ENCODE measurements around the gene PLD3.

Gene PLD3

GRCh38 chr19:40339018-40339728, 9.3 kb upstream of the PLD3 start:
- H3K36me3 ChIP-seq (replicated peaks), result peaks cover 17% of the 10 kb centered on the region
- no peaks in the 10 kb centered on the region for H3K27me3 ChIP-seq (replicated peaks)
- TF ChIP-seq CTCF (IDR thresholded peaks at IDR 0.05; ENCODE audit: low read depth, low read length, missing control alignments), result no peak
- in situ Hi-C loops (cut with HindIII; ENCODE audit: low pct_ligation_motif_present, low sequenced_read_pairs), result no loop called here
- no peak for DNase-seq
- H3K27ac ChIP-seq, result no peak overlapping the region
- no peak overlapping the region for H3K4me3 ChIP-seq (ENCODE audit: low read depth, low read length)

GRCh38 chr19:40341601-40342482, 6.7 kb upstream of the PLD3 start:
- H3K4me3 ChIP-seq (ENCODE audit: low read depth, low read length), result no peak overlapping the region
- H3K27ac ChIP-seq, result no peak overlapping the region
- peaks cover 8% of the 10 kb centered on the region for H3K36me3 ChIP-seq (replicated peaks)
- no peak for DNase-seq
- no peak for TF ChIP-seq CTCF (IDR thresholded peaks at IDR 0.05; ENCODE audit: low read depth, low read length, missing control alignments)
- in situ Hi-C loops (cut with HindIII; ENCODE audit: low pct_ligation_motif_present, low sequenced_read_pairs), result no loop called here
- H3K27me3 ChIP-seq (replicated peaks), result no peaks in the 10 kb centered on the region

GRCh38 chr19:40342644-40343311, 5.7 kb upstream of the PLD3 start:
- H3K36me3 ChIP-seq (replicated peaks), result peaks cover 8% of the 10 kb centered on the region
- no peak overlapping the region for H3K27ac ChIP-seq
- in situ Hi-C loops (cut with HindIII; ENCODE audit: low pct_ligation_motif_present, low sequenced_read_pairs), result no loop called here
- H3K27me3 ChIP-seq (replicated peaks), result no peaks in the 10 kb centered on the region
- TF ChIP-seq CTCF (IDR thresholded peaks at IDR 0.05; ENCODE audit: low read depth, low read length, missing control alignments), result no peak
- H3K4me3 ChIP-seq (ENCODE audit: low read depth, low read length), result no peak overlapping the region
- DNase-seq, result no peak

- in situ Hi-C loops (cut with HindIII; ENCODE audit: low pct_ligation_motif_present, low sequenced_read_pairs), result no loop called here
- H3K27ac ChIP-seq, result no peak overlapping the region
Observed at GRCh38 chr19:40344422-40344821, 4.1 kb upstream of the PLD3 start.

GRCh38 chr19:40348961-40349507, 539 bp downstream of the PLD3 start:
- H3K27ac ChIP-seq, result peak overlapping the region; percentile 56
- H3K36me3 ChIP-seq (replicated peaks), result no peaks in the 10 kb centered on the region
- TF ChIP-seq CTCF (IDR thresholded peaks at IDR 0.05; ENCODE audit: low read depth, low read length, missing control alignments), result no peak
- in situ Hi-C loops (cut with HindIII; ENCODE audit: low pct_ligation_motif_present, low sequenced_read_pairs), result no loop called here
- peak overlapping the region; percentile 74 for H3K4me3 ChIP-seq (ENCODE audit: low read depth, low read length)
- no peaks in the 10 kb centered on the region for H3K27me3 ChIP-seq (replicated peaks)
- peak; percentile 25 for DNase-seq

More at GRCh38 chr19:40344422-40344821, 4.1 kb upstream of the PLD3 start:
- H3K27me3 ChIP-seq (replicated peaks), result no peaks in the 10 kb centered on the region
- TF ChIP-seq CTCF (IDR thresholded peaks at IDR 0.05; ENCODE audit: low read depth, low read length, missing control alignments), result no peak
- no peak for DNase-seq
- peaks cover 2% of the 10 kb centered on the region for H3K36me3 ChIP-seq (replicated peaks)
- H3K4me3 ChIP-seq (ENCODE audit: low read depth, low read length), result no peak overlapping the region
